GM21367 (cell line): ENCODE data around the gene TBC1D2B.
A peak's percentile ranks its signal among the peaks of the same experiment; 100 is the strongest.
"Not testable (repeated sequence)": the region's sequence is repeated elsewhere in the genome, so short reads cannot be mapped to it uniquely, and the experiment has no call there.

Experiments
- ATAC-seq: cut with Tn5 transposase; IDR thresholded peaks from one replicate; pipeline ENCODE4 v1.9.1; 2021; ENCODE audit not compliant: unreplicated experiment

Gene TBC1D2B

GRCh38 chr15:77978759-77979145 is 98.8 kb downstream of the TBC1D2B start:
- ATAC-seq, result not testable (repeated sequence)

- ATAC-seq, result not testable (repeated sequence)
Measured at GRCh38 chr15:77977903-77978758, 99.4 kb downstream of the TBC1D2B start.

- ATAC-seq, result not testable (repeated sequence)
Measured at GRCh38 chr15:77976760-77977525, 100.6 kb downstream of the TBC1D2B start.

- ATAC-seq, result not testable (repeated sequence)
Measured at GRCh38 chr15:77976095-77976450, 101.4 kb downstream of the TBC1D2B start.

- no peak for ATAC-seq
Measured at GRCh38 chr15:77975332-77976094, 102.0 kb downstream of the TBC1D2B start.

- ATAC-seq, result no peak
Measured at GRCh38 chr15:77974416-77975331, 102.8 kb downstream of the TBC1D2B start.

GRCh38 chr15:77974098-77974414 is 103.5 kb downstream of the TBC1D2B start:
- no peak for ATAC-seq

- not testable (repeated sequence) for ATAC-seq
Measured at GRCh38 chr15:77973273-77974097, 104.0 kb downstream of the TBC1D2B start.

GRCh38 chr15:77972706-77973105 is 104.8 kb downstream of the TBC1D2B start:
- not testable (repeated sequence) for ATAC-seq

GRCh38 chr15:77971875-77972274 is 105.6 kb downstream of the TBC1D2B start:
- ATAC-seq, result not testable (repeated sequence)

- ATAC-seq, result not testable (repeated sequence)
Measured at GRCh38 chr15:77970813-77971360, 106.6 kb downstream of the TBC1D2B start.

- no peak for ATAC-seq
Measured at GRCh38 chr15:77969055-77969454, 108.5 kb downstream of the TBC1D2B start.

GRCh38 chr15:77967798-77968197 is 109.7 kb downstream of the TBC1D2B start:
- no peak for ATAC-seq

GRCh38 chr15:77967235-77967615 is 110.3 kb downstream of the TBC1D2B start:
- not testable (repeated sequence) for ATAC-seq

- ATAC-seq, result no peak
Measured at GRCh38 chr15:77966540-77967234, 110.8 kb downstream of the TBC1D2B start.

- no peak for ATAC-seq
Measured at GRCh38 chr15:77964193-77964592, 113.3 kb downstream of the TBC1D2B start.

GRCh38 chr15:77959432-77959879 is 118.1 kb downstream of the TBC1D2B start:
- ATAC-seq, result peak; percentile 82

- not testable (repeated sequence) for ATAC-seq
Measured at GRCh38 chr15:77958716-77959431, 118.6 kb downstream of the TBC1D2B start.
